GM10248 (cell line): ENCODE data around the gene PCED1B.

Source experiments
- CTCF ChIA-PET: fragments of 300-600 bp; sonication (Branson Sonifier 250); formaldehyde crosslinking; extraction: SDS; loops from one replicate; lab custom pipeline; 2021; ENCODE audit warnings: antibody characterized with exemption; lab: Yijun Ruan, JAX
- POLR2A ChIA-PET: fragments of 350-650 bp; sonication (Branson Sonifier 250); formaldehyde crosslinking; extraction: SDS; loops from one replicate; lab custom pipeline; 2020; ENCODE audit warnings: antibody characterized with exemption; lab: Yijun Ruan, JAX
- DNase-seq: peaks from one replicate; pipeline ENCODE4 v3.0.0; 2012; ENCODE audit errors: extremely low spot score
- CTCF ChIP-seq: IDR thresholded peaks from 2 replicates; pipeline ENCODE4 v1.5.1; 2012; ENCODE audit warnings: mild to moderate bottlenecking, low read depth; ENCODE audit errors: extremely low read depth, missing control alignments, control extremely low read depth

PCED1B gene

GRCh38 chr12:47085815-47086252, 6.4 kb downstream of the PCED1B start:
- no peak for TF ChIP-seq CTCF
- ChIA-PET POLR2A (no interaction called here), CTCF (interaction anchor here (1.1 to 1.2 kb wide), 2 partner anchors 31 to 221 kb away, joined by 3 to 4 read pairs; no protein-coding TSS in a partner anchor)
- peak; percentile 29 for DNase-seq

- no peak for DNase-seq
- ChIA-PET POLR2A (no interaction called here), CTCF (interaction anchor here (1.1 to 1.2 kb wide), 3 partner anchors 14 to 220 kb away, joined by 3 to 4 read pairs (median 3); no protein-coding TSS in a partner anchor)
- TF ChIP-seq CTCF: no peak
Observed at GRCh38 chr12:47087088-47087688, 7.8 kb downstream of the PCED1B start.

GRCh38 chr12:47088021-47088944, 8.9 kb downstream of the PCED1B start:
- POLR2A ChIA-PET: no interaction called here

GRCh38 chr12:47091009-47091408, 11.6 kb downstream of the PCED1B start:
- DNase-seq: no peak
- TF ChIP-seq CTCF: no peak
- POLR2A ChIA-PET: no interaction called here
- CTCF ChIA-PET: no interaction called here

More at GRCh38 chr12:47088021-47088944, 8.9 kb downstream of the PCED1B start:
- no peak for DNase-seq
- TF ChIP-seq CTCF: no peak
- CTCF ChIA-PET: interaction anchor here (1.1 to 1.2 kb wide), 2 partner anchors 15 to 56 kb away, joined by 3 to 4 read pairs; no protein-coding TSS in a partner anchor

- DNase-seq: no peak
- ChIA-PET CTCF (interaction anchor here (1.0 to 1.6 kb wide), 3 partner anchors 12 to 23 kb away, joined by 3 to 5 read pairs (median 3); no protein-coding TSS in a partner anchor), POLR2A (no interaction called here)
- TF ChIP-seq CTCF: no peak
Observed at GRCh38 chr12:47094804-47095203, 15.4 kb downstream of the PCED1B start.

GRCh38 chr12:47095446-47096236, 16.2 kb downstream of the PCED1B start:
- DNase-seq: no peak
- POLR2A ChIA-PET: no interaction called here

More at GRCh38 chr12:47095446-47096236, 16.2 kb downstream of the PCED1B start:
- no peak for TF ChIP-seq CTCF
- CTCF ChIA-PET: interaction anchor here (0.9 to 1.6 kb wide), 6 partner anchors 10 to 24 kb away, joined by 3 to 5 read pairs (median 3); partner anchors contain the start of gene AMIGO2
